Endodermal cell (in vitro differentiated cells): ENCODE data around the gene C4orf50. TPM values are rescaled to one million over a fixed set of nuclear protein-coding genes. Genes with fewer than 3 reads are reported as not detected.

Experiments used
- DNase-seq: peaks from one replicate; pipeline ENCODE4 v3.0.0-alpha.2; 2017
- H3K27ac ChIP-seq: 2 replicates; pipeline ENCODE4 v1.5.1; 2013; ENCODE audit warnings: mild to moderate bottlenecking, low read depth, low read length, moderate library complexity
- H3K27me3 ChIP-seq: 2 replicates; pipeline ENCODE4 v1.6.1; 2013; ENCODE audit warnings: mild to moderate bottlenecking, low read length, moderate library complexity; ENCODE audit not compliant: insufficient read depth, control insufficient read depth, poor library complexity, severe bottlenecking
- H3K36me3 ChIP-seq: 2 replicates; pipeline ENCODE4 v1.7.0; 2013; ENCODE audit warnings: mild to moderate bottlenecking, low read length, moderate library complexity; ENCODE audit not compliant: control insufficient read depth, insufficient read depth
- H3K4me1 ChIP-seq: one replicate; pipeline ENCODE4 v1.7.0; 2013; ENCODE audit warnings: low read length; ENCODE audit not compliant: control insufficient read depth, insufficient read depth
- H3K4me3 ChIP-seq: 2 replicates; pipeline ENCODE4 v1.5.1; 2013; ENCODE audit warnings: mild to moderate bottlenecking, low read length, moderate library complexity
- H3K9ac ChIP-seq: 2 replicates; pipeline ENCODE4 v1.6.1; 2013; ENCODE audit warnings: mild to moderate bottlenecking, low read length, moderate library complexity; ENCODE audit not compliant: poor library complexity, severe bottlenecking; ENCODE audit errors: extremely low read depth
- H3K9me3 ChIP-seq: 2 replicates; pipeline ENCODE4 v1.6.1; 2013; ENCODE audit warnings: mild to moderate bottlenecking, low read length, moderate library complexity; ENCODE audit not compliant: control insufficient read depth
- H3K27ac Mint-ChIP-seq: 2 replicates; pipeline ENCODE4 v1.8.0; 2020; ENCODE audit warnings: mixed read lengths
- H3K27me3 Mint-ChIP-seq: 2 replicates; pipeline ENCODE4 v1.8.0; 2021; ENCODE audit warnings: mild to moderate bottlenecking, mixed read lengths; ENCODE audit not compliant: insufficient read depth
- H3K36me3 Mint-ChIP-seq: 2 replicates; pipeline ENCODE4 v1.8.0; 2020; ENCODE audit warnings: low read depth, mixed read lengths
- H3K4me1 Mint-ChIP-seq: 2 replicates; pipeline ENCODE4 v1.8.0; 2020; ENCODE audit warnings: mixed read lengths
- H3K4me3 Mint-ChIP-seq: 2 replicates; pipeline ENCODE4 v1.8.0; 2020; ENCODE audit warnings: mild to moderate bottlenecking, moderate library complexity, mixed read lengths
- H3K9me3 Mint-ChIP-seq: 2 replicates; pipeline ENCODE4 v1.8.0; 2020; ENCODE audit warnings: mild to moderate bottlenecking, mixed read lengths
- CTCF ChIP-seq: fragments of 200-600 bp; sonication (generic); conservative IDR thresholded peaks from 2 replicates; pipeline ENCODE4 v1.5.0; 2021; ENCODE audit warnings: antibody characterized with exemption, mild to moderate bottlenecking
- WGBS, 2 experiments: methylation state at CpG; one replicate each; pipeline versions ENCODE4 v1.1.5 to v1.1.7; 2013; ENCODE audit warnings: missing lambda C conversion rate in 2 of 2, mixed read lengths in 1 of 2; ENCODE audit not compliant: insufficient coverage in 1 of 2, insufficient read length in 1 of 2; 5-methylcytosine and 5-hydroxymethylcytosine counted together
- total RNA-seq, 2 donors: library from RNA; stranded (reverse); fragmentation: NEBNext Ultra II Directional in 1 of 2; extraction: Animal tissue kit (Norgen Biotek cat#: 25700) in 1 of 2; gene quantifications; 2 replicates in 1 of 2; 3 replicates in 1 of 2; pipeline ENCODE4 v1.2.1, GENCODE V29; 2021

C4orf50 gene
- total RNA-seq, 2 donors from 2014 or later: 0.84 to 1.6 TPM

- H3K36me3 ChIP-seq: no peaks in the 10 kb centered on the region
- Mint-ChIP-seq H3K9me3 (peaks cover under 1% of the 10 kb centered on the region), H3K27ac (no peak overlapping the region), H3K36me3 (no peaks in the 10 kb centered on the region), H3K4me3 (peak overlapping the region; percentile 76), H3K27me3 (peaks cover 68% of the 10 kb centered on the region), H3K4me1 (peaks cover 19% of the 10 kb centered on the region)
- no peaks in the 10 kb centered on the region for H3K9me3 ChIP-seq
- H3K27ac ChIP-seq: no peak overlapping the region
- H3K4me1 ChIP-seq: peaks cover 4% of the 10 kb centered on the region
- no peak overlapping the region for H3K9ac ChIP-seq
- WGBS, 2 experiments: 19% methylated on average over 19 to 34 of the region's 34 CpGs
- no peak overlapping the region for H3K4me3 ChIP-seq
- no peak for DNase-seq
- no peak for TF ChIP-seq CTCF
- H3K27me3 ChIP-seq: peaks cover 71% of the 10 kb centered on the region
These were observed 126.5 kb downstream of the C4orf50 start for GRCh38 chr4:5891563-5892322.

GRCh38 chr4:5890063-5890727 is 128.0 kb downstream of the C4orf50 start:
- Mint-ChIP-seq H3K27ac (no peak overlapping the region), H3K4me1 (peaks cover 17% of the 10 kb centered on the region), H3K36me3 (no peaks in the 10 kb centered on the region), H3K27me3 (peaks cover 52% of the 10 kb centered on the region), H3K9me3 (no peaks in the 10 kb centered on the region), H3K4me3 (peak overlapping the region; percentile 76)
- H3K27me3 ChIP-seq: peaks cover 62% of the 10 kb centered on the region
- H3K4me3 ChIP-seq: peak overlapping the region; percentile 78
- no peak for TF ChIP-seq CTCF
- no peaks in the 10 kb centered on the region for H3K36me3 ChIP-seq
- DNase-seq: peak; percentile 96
- H3K4me1 ChIP-seq: peaks cover 4% of the 10 kb centered on the region
- no peak overlapping the region for H3K9ac ChIP-seq
- H3K9me3 ChIP-seq: no peaks in the 10 kb centered on the region
- 1% methylated on average over 24 to 41 of the region's 41 CpGs for WGBS, 2 experiments
- peak overlapping the region; percentile 70 for H3K27ac ChIP-seq

- H3K27me3 Mint-ChIP-seq: peaks cover 42% of the 10 kb centered on the region
- H3K4me3 ChIP-seq: peak overlapping the region; percentile 76
- H3K9me3 Mint-ChIP-seq: no peaks in the 10 kb centered on the region
- no peaks in the 10 kb centered on the region for H3K9me3 ChIP-seq
- no peak for TF ChIP-seq CTCF
- H3K4me3 Mint-ChIP-seq: peak overlapping the region; percentile 76
- H3K27ac ChIP-seq: peak overlapping the region; percentile 51
- H3K4me1 Mint-ChIP-seq: peaks cover 20% of the 10 kb centered on the region
- no peaks in the 10 kb centered on the region for H3K36me3 ChIP-seq
- peaks cover 4% of the 10 kb centered on the region for H3K4me1 ChIP-seq
- peak; percentile 61 for DNase-seq
- H3K36me3 Mint-ChIP-seq: no peaks in the 10 kb centered on the region
- H3K27me3 ChIP-seq: peaks cover 52% of the 10 kb centered on the region
- no peak overlapping the region for H3K27ac Mint-ChIP-seq
- H3K9ac ChIP-seq: no peak overlapping the region
- 0 to 44% methylated on average over 2 to 8 of the region's 8 CpGs for WGBS, 2 experiments
These were observed 129.1 kb downstream of the C4orf50 start for GRCh38 chr4:5889002-5889696.
